Left ventricle myocardium inferior (tissue), 1 donor: ENCODE measurements around the gene ZBTB48. TPM values are rescaled to one million over a fixed set of nuclear protein-coding genes. Genes with fewer than 3 reads are reported as not detected.
A peak's percentile ranks its signal among the peaks of the same experiment; 100 is the strongest.

Source experiments
- DNase-seq: peaks from one replicate; pipeline ENCODE4 v3.0.0-alpha.2; 2020
- H3K27ac ChIP-seq: fragments of 200-600 bp; replicated peaks from 2 replicates; pipeline ENCODE4 v1.8.0; 2021
- H3K27me3 ChIP-seq: fragments of 200-600 bp; 2 replicates; pipeline ENCODE4 v1.8.0; 2021; ENCODE audit warnings: low read depth
- H3K36me3 ChIP-seq: fragments of 200-600 bp; 2 replicates; pipeline ENCODE4 v1.8.0; 2021
- H3K4me1 ChIP-seq: fragments of 200-600 bp; 2 replicates; pipeline ENCODE4 v1.8.0; 2021
- H3K4me3 ChIP-seq: fragments of 200-600 bp; 2 replicates; pipeline ENCODE4 v1.8.0; 2021; ENCODE audit warnings: mild to moderate bottlenecking, moderate library complexity
- H3K9me3 ChIP-seq: fragments of 200-600 bp; replicated peaks from 2 replicates; pipeline ENCODE4 v1.8.0; 2021
- intact Hi-C: fragments of 100-400 bp; cut with micrococcal nuclease; formaldehyde crosslinking; loops from one replicate; pipeline ENCODE4 v1.11.0; 2022
- total RNA-seq: library from RNA; stranded (reverse); fragmentation: NEBNext Ultra II Directional; extraction: Animal tissue kit (Norgen Biotek cat#: 25700); gene quantifications from one replicate; pipeline ENCODE4 v1.2.1, GENCODE V29; 2021
- TF ChIP-seq, protein P1 (sequence below): fragments of 200-600 bp; IDR thresholded peaks from 2 replicates; pipeline ENCODE4 v1.8.0; 2021; ENCODE audit warnings: antibody characterized with exemption, mild to moderate bottlenecking, borderline replicate concordance
- donor health status: DM: no; HTN: yes; CAD: no; lungs with severe emphysema.

ZBTB48 gene
- total RNA-seq, 1 donor from 2014 or later = 12.9 TPM

DNA sequence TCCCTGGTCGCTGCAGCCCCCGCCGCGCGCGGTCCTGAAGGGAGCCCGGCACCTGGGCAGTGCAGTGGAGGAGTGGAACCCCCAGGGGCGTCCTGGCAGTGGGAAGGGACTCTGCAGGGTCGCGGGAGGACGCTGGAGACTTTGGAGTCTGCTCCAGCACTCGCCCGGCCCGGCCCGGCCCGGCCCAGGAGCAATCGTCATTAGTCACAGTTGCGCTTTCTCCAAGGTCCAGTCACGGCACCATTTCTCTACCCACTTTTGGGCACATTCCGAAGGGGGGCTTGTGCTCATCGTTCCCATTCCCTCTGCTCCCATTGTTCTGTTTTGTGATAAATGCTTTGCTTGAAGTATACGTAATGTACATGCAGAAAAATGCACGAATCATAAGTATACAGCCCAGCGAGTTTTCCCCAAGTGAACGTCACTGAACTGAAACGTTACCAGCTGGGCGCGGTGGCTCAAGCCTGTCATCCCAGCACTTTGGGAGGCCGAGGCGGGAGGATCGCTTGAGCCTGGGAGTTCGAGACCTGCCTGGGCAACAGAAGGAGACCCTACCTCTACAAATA is 45.9 kb downstream of the ZBTB48 start:
- no peak for DNase-seq
- H3K36me3 ChIP-seq = peaks cover 62% of the 10 kb centered on the region
- peaks cover 37% of the 10 kb centered on the region for H3K4me1 ChIP-seq

GRCh38 chr1:6627031-6627430 is 47.2 kb downstream of the ZBTB48 start:
- Histone ChIP-seq H3K27me3 (no peaks in the 10 kb centered on the region), H3K4me1 (peaks cover 37% of the 10 kb centered on the region), H3K27ac (no peak overlapping the region), H3K4me3 (peak overlapping the region; percentile 88), H3K9me3 (no peaks in the 10 kb centered on the region), H3K36me3 (peaks cover 62% of the 10 kb centered on the region)
- no peak for DNase-seq
- TF ChIP-seq, protein P1, sequence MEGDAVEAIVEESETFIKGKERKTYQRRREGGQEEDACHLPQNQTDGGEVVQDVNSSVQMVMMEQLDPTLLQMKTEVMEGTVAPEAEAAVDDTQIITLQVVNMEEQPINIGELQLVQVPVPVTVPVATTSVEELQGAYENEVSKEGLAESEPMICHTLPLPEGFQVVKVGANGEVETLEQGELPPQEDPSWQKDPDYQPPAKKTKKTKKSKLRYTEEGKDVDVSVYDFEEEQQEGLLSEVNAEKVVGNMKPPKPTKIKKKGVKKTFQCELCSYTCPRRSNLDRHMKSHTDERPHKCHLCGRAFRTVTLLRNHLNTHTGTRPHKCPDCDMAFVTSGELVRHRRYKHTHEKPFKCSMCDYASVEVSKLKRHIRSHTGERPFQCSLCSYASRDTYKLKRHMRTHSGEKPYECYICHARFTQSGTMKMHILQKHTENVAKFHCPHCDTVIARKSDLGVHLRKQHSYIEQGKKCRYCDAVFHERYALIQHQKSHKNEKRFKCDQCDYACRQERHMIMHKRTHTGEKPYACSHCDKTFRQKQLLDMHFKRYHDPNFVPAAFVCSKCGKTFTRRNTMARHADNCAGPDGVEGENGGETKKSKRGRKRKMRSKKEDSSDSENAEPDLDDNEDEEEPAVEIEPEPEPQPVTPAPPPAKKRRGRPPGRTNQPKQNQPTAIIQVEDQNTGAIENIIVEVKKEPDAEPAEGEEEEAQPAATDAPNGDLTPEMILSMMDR = no peak
- intact Hi-C loops = no loop called here

More for the DNA sequence above, 45.9 kb downstream of the ZBTB48 start:
- TF ChIP-seq, protein P1 = no peak
- Histone ChIP-seq H3K9me3 (no peaks in the 10 kb centered on the region), H3K4me3 (peak overlapping the region; percentile 88), H3K27me3 (no peaks in the 10 kb centered on the region), H3K27ac (peak overlapping the region; percentile 90)
- intact Hi-C loops = no loop called here

DNA sequence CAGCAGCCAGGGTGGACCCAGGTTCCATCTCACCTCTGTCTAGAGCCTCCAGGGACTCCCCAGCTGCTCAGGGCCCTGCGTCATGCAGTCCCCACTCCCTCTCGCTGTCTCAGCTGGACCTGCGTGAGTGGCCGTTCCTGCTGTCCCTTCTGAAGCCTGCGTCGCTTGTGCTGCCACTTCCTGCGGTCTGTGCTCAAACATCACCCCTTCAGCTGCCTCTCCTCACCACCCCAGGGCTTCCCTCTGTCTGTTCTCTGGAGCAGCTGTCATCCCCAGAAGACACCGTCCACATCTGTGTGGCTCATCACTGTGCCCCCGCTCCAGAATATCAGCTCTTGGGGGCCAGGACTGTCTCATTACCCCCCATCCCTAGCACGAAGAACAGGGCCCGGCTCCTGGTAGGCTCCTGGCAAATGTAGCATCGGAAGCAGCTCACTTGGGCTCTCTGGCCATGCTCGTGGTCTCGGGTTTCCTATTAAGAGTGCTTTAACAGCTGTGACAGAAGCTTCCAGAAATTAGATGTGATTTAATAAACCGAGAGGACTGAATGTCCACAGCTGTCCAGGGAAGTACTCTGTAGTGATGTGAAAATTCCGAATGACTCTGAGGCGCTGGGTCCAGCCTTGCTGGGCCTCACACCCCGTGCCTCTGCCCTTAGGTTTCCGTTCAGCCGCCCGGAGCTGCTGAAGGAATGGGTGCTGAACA is 48.2 kb downstream of the ZBTB48 start:
- Histone ChIP-seq H3K36me3 (peaks cover 62% of the 10 kb centered on the region), H3K4me3 (no peak overlapping the region), H3K9me3 (no peaks in the 10 kb centered on the region), H3K4me1 (peaks cover 37% of the 10 kb centered on the region), H3K27ac (no peak overlapping the region), H3K27me3 (no peaks in the 10 kb centered on the region)
- TF ChIP-seq, protein P1 = no peak
- intact Hi-C loops = no loop called here
- no peak for DNase-seq

GRCh38 chr1:6628971-6629479 is 49.2 kb downstream of the ZBTB48 start:
- TF ChIP-seq, protein P1 = no peak
- intact Hi-C loops = no loop called here
- Histone ChIP-seq H3K27ac (no peak overlapping the region), H3K27me3 (no peaks in the 10 kb centered on the region), H3K9me3 (no peaks in the 10 kb centered on the region), H3K4me1 (peaks cover 37% of the 10 kb centered on the region), H3K36me3 (peaks cover 69% of the 10 kb centered on the region), H3K4me3 (no peak overlapping the region)
- DNase-seq = no peak

DNA sequence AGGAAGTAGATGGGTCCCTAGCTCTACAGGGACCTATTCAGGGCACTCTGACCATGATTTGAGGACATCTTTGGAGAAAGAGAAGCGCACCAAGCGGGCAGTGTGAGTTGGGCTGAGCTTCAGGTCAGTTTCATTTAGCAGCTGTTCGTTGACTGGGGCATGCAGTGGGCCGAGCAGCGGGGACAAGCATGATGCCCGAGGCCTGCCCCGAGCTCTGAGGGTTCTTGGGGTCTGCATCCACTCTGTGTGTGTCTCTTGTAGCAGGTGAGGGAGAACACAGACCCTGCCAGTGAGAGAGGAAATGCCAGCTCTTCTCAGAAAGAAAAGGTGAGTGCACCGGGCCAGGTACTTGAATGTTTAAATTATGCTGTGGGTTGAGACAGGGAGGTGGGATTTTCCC is 50.2 kb downstream of the ZBTB48 start:
- intact Hi-C loops = no loop called here
- Histone ChIP-seq H3K27ac (no peak overlapping the region), H3K4me3 (no peak overlapping the region), H3K36me3 (peaks cover 77% of the 10 kb centered on the region), H3K9me3 (no peaks in the 10 kb centered on the region), H3K27me3 (no peaks in the 10 kb centered on the region), H3K4me1 (peaks cover 39% of the 10 kb centered on the region)
- DNase-seq = no peak
- TF ChIP-seq, protein P1 = no peak
